SKM-1 treated with dmso at 0.1 percent for 144 hours (cell line): ENCODE data around the gene FUT2.
"Not testable (repeated sequence)": the region's sequence is repeated elsewhere in the genome, so short reads cannot be mapped to it uniquely, and the experiment has no call there.

Experiments used
- DNase-seq: peaks from one replicate; lab custom pipeline; 2025; ENCODE audit not compliant: unreplicated experiment; lab: John Stamatoyannopoulos, UW

Gene FUT2

GRCh38 chr19:48698046-48698445 is 2.3 kb downstream of the FUT2 start:
- DNase-seq: peak; percentile 14

- DNase-seq: no peak
Observed at GRCh38 chr19:48702701-48703100, 6.9 kb downstream of the FUT2 start.

GRCh38 chr19:48703316-48703715 is 7.5 kb downstream of the FUT2 start:
- DNase-seq: no peak

GRCh38 chr19:48705431-48705830 is 9.7 kb downstream of the FUT2 start:
- DNase-seq: no peak

GRCh38 chr19:48708471-48708870 is 12.7 kb downstream of the FUT2 start:
- DNase-seq: no peak

DNA sequence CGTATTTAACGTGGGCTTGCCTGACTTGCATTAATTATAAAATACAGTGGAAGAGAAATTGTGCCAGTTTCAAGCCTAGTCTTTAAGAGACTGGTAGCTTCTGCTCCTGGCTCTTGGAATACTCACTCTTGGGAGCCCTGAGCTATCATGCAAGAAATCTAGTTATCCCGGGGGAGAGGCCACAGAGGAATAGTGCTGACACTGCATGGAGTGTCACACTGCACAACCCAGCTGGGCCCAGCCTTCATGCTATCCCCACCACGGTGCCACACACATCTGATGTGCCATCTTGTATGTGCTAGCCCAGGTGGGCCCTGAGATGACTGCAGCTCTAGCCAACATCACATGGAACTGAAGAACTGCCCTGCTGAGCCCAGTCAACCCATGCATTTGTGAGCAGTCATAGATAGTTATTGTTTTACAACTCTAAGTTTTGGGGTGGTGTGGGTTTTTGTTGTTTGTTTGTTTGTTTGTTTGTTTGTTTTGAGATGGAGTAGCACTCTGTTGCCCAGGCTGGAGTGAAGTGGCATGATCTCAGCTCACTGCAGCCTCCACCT is 15.4 kb downstream of the FUT2 start:
- no peak for DNase-seq

DNA sequence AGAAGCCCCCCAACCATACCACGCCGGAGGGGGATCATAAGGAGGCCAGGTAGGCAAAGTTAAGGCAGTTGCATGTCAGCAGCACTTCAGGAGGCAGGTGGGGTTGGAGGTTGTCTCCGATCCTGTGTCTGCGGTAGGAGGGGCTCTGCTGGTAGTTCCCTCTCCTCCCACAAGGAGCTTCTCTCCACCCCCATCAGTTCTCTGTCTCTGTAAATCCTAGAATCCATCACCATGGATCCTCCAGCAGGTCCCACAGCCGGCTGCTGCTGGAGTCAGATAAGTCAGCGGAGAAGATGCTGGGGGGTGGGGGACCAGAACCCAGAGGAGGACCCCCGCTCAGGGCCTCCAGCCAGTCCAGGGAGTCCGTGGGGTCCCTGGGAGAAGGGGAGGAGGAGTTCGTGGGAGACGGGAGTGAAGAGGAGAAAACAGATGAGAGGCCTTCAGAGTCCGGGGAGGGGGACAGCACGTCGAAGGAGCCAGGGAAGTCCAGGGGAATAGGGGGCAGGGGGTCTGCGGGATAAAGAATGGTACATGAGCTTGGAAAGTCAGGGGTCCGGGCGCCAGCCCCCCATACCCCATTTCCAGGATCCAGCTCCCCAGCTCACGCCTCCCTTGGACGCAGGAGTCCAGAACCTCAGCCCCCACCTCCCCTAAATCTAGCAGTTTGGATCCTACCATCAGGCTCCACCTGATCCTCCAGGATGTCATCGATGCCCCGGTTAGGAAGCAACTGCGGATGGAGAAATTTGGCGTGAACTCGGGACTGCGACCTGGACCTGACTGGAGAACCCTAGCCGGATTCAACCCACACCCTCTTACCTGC is 17.5 kb downstream of the FUT2 start:
- no peak for DNase-seq

DNA sequence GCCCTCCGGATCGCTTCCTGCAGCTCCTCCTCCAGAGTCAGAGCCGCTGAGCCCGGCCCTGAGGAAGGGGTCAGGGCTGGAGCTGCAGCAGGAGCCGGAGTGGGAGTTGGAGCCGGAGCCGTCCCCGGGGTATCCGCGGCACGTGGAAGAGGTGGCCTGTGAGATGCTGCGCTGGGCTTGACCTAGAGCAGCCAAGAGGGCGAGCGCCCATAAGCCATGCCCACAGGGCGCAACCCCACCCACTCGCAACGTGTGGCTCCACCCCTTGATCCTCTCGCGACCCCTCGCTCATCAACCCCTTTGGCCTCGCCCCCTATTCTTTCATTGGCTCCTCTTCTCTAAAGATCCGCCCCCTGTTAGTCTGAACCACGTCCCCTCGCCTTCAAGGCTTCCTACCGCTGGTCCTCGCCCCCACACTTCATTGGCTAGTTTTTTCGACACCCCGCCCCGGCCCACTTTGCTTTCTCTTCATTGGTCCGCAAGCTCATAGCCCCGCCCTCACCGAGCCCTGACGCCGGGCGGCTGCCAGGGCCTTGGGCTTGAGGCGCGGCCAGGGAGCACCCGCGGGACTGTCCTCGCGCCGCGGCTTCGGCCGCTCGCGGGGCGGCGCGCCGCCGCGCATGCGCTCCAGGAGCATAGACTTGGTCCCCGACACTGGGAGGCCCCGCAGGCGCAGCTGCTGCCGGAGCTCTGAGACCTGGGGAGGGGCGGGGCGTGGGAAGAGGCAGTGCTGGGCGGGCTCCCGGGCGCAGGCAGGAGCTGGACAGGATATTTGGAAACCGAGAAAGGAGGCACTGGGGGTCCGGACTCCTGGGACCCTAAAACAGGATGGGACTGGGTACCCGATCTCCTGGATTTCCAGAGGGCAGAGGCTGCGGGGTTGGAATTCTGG is 18.3 kb downstream of the FUT2 start:
- DNase-seq: peak; percentile 94

GRCh38 chr19:48714759-48715675 is 19.2 kb downstream of the FUT2 start:
- no peak for DNase-seq

- DNase-seq: no peak
Observed at GRCh38 chr19:48715681-48716171, 20.0 kb downstream of the FUT2 start.

GRCh38 chr19:48716562-48717291 is 21.0 kb downstream of the FUT2 start:
- no peak for DNase-seq

- DNase-seq: not testable (repeated sequence)
Observed at GRCh38 chr19:48718106-48718505, 22.3 kb downstream of the FUT2 start.

GRCh38 chr19:48718711-48719231 is 23.0 kb downstream of the FUT2 start:
- no peak for DNase-seq

DNA sequence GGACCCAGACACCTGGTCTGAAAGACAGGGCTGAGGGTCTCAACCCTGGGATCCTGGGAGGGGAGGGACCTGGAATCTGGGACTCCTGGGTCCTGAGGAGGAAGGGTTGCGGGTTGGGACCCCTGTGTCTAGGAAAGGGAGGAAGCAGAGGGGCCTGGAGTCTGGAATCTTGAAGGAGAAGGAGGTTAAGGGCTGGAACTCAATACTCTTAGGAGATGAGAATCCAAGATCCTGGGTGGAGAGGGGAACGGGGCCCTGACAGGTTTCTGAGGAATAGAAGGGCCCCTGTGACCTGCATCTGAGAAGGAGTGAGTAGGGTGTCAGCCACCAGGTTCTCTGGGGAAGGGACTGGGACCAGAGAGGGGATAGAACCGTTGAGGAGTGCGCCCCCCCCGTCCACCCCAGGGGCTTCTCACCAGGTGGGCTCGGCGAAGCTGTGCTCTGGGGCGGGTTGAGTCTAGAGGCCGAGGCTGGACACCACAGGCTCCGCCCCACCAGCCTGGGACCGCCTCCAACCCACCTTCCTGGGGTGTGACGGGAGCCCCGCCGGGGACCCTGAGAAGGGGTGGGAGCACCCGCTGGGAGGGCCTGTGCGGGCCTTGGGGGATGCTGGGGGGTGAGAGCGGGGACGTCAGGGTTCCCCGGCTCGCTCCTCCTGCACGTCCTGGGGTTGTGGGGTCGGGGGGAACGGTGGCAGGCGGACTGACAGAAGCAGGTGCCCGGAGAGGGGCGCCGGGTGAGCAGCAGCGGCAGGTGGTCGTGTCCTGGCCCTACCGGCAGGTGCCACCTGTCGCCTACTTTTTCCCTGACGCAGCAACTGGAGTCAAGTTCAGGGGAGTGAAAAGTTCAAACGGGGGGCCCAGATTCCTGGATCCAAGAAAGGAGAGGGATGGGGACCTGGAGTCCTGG is 23.7 kb downstream of the FUT2 start, which contains the start of gene MAMSTR:
TSS of gene MAMSTR (minus strand) at position 463 of the 909 bp plus-strand sequence. CDS start 694 bp downstream, outside the sequence.
- DNase-seq: no peak

- no peak for DNase-seq
Observed at GRCh38 chr19:48720251-48720612, 24.5 kb downstream of the FUT2 start.

GRCh38 chr19:48720613-48721296 is 25.0 kb downstream of the FUT2 start:
- DNase-seq: peak; percentile 70

- no peak for DNase-seq
Observed at GRCh38 chr19:48722196-48722708, 26.5 kb downstream of the FUT2 start.
